HK-2 (cell line): ENCODE data around the gene AGAP1.
"Not testable (repeated sequence)": the region's sequence is repeated elsewhere in the genome, so short reads cannot be mapped to it uniquely, and the experiment has no call there.

ENCODE experiments used
- DNase-seq: peaks from one replicate; pipeline ENCODE4 v3.0.0-alpha.2; 2018; ENCODE audit not compliant: unreplicated experiment

The AGAP1 gene

GRCh38 chr2:235734688-235735231, 240.9 kb downstream of the AGAP1 start:
- DNase-seq, result no peak

- no peak for DNase-seq
Observed at GRCh38 chr2:235737396-235737795, 243.6 kb downstream of the AGAP1 start.

GRCh38 chr2:235737840-235738239, 244.0 kb downstream of the AGAP1 start:
- DNase-seq, result no peak

DNA sequence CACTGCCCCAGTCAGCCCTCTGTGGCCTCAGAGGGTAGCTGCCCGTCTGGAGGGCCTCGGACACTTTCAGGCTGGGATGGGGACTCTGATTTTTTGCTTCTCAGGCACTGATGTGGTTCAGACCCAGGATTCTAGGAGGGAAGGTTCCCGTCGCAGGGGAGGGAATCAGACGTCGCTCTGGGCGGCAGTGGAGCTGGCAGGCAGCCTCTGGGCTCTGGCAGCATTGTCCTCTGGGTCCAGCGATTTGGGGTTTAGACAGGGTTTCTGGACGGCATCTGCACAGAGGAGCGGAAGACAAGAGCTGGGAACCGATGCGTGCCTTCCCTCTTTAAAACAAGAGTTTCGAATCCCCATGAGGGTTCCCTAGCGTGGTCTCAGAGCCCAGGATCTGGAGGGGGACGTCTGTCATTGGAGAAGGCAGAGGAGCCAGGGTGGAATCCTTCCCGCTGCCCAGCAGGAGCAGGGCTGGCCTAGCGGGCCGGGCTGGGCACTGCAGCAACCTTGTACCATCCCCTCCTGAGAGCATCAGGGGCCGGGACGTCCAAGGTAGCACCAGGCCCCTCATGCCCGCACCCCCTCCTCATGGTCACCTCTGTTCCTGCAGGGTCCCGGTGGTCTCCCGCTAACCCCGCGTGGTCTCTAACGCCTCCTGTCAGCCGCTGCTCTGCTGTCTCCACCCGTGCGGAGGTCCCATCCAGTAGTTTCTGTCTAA, 246.0 kb downstream of the AGAP1 start:
- no peak for DNase-seq

- DNase-seq, result peak; percentile 35
Observed at GRCh38 chr2:235740821-235741220, 247.0 kb downstream of the AGAP1 start.

DNA sequence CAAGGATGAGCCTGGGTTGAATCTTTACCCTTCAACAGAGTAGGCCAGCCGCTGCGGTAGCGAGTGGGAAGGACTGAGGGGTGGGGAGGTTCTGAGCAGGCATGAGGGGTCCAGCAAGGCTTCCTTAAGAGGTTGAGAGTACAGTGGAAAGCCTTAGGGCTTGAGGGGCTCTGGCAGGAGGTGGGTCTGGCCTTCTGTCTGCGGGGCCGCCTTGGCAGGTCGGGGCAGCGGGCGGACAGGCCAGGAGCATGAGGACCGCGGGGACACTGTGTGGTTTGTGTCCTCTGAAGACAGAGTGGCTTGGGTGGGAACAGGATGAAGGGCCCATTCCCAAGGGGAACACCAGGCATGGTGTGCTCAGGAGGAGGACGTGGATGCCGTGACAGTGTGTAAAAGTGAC, 250.3 kb downstream of the AGAP1 start:
- no peak for DNase-seq

DNA sequence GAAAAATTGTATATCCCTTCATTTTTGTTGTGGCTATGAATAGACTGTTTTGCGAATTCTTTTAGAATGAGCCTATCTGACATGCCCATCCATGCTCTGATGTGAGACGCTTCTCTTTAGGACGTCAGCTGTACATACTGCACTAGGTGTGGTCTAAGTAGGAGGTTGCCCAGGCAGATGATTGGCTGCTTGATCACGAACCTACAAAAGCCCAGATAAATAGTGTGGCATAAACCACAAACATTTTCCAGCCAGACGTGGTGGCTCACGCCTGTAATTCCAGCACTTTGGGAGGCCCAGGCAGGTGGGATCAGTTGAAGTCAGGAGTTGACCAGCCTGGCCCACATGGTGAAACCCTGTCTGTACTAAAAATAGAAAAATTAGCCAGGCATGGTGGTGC, 251.8 kb downstream of the AGAP1 start:
- DNase-seq, result no peak

DNA sequence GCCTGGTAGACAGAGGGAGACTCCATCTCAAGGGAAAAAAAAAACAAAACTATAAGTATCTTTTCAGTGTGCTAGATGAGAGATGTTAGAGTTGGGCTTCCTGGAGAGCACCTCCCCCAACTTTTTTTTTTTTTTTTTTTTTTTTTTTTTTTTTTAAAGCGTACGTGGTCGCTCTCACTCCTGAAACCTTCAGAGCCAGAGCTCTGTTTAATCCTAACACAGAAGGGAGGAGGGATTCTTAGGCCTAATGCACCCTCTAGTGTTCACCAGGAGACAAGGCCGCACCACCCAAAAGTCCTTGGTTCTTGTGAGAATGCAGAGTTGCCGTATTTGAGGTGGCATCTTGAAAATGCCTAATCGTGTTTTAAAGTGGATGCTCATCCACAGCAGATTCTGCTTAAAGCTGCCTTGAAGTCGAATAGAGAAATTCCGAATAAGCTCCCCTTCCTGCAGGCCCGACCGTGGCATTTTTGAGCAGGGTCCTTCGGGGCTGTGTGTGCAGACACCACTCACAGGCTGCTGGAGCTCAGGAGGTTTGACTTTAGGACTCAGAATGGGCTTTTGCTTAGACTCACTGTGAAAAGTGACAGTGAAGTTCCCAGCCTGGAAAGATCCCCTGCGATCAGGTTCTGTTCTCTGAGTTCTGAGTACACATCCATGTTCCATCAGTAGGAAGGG, 252.6 kb downstream of the AGAP1 start:
- DNase-seq, result peak; percentile 29

- no peak for DNase-seq
Observed at GRCh38 chr2:235747001-235747785, 253.3 kb downstream of the AGAP1 start.

GRCh38 chr2:235747786-235748091, 253.9 kb downstream of the AGAP1 start:
- DNase-seq, result no peak

- no peak for DNase-seq
Observed at GRCh38 chr2:235749121-235749770, 255.4 kb downstream of the AGAP1 start.

DNA sequence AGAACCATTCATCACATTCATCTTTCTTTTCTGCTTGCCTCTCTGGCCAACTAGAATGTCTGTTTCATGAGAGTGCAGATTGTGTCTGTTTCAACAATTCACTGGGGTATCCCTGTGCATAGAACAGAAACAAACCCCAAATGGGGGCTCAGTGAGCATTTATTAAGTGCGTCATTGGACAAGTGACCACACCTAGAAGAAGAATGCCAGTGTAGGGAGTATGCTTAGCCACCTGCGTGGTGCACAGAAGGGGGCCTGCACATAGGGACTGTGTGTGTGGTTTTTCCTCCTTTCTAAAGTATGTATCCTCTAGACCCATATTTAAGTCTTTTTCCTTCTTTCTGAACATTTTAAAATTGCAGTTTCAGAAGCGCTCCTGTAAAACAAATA, 255.9 kb downstream of the AGAP1 start:
- DNase-seq, result no peak

DNA sequence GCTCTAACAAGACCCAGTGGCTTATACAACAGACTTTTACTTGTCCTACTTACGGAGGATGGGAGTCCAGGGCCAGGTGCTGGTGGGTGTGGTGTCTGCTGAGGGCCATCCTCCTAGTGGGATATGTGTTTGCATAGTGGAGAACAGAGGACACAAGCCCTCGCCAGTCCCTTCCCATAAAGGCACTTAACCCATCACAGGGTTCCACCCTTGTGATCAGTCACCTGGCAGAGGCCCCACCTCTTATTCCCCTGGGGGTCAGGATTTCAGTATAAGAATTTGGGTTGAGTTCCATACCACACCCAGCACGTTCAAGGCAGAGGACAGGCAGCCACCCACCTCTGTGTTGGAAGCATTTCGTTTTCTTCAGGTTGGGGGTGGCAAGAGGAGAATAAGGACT, 259.0 kb downstream of the AGAP1 start:
- no peak for DNase-seq

DNA sequence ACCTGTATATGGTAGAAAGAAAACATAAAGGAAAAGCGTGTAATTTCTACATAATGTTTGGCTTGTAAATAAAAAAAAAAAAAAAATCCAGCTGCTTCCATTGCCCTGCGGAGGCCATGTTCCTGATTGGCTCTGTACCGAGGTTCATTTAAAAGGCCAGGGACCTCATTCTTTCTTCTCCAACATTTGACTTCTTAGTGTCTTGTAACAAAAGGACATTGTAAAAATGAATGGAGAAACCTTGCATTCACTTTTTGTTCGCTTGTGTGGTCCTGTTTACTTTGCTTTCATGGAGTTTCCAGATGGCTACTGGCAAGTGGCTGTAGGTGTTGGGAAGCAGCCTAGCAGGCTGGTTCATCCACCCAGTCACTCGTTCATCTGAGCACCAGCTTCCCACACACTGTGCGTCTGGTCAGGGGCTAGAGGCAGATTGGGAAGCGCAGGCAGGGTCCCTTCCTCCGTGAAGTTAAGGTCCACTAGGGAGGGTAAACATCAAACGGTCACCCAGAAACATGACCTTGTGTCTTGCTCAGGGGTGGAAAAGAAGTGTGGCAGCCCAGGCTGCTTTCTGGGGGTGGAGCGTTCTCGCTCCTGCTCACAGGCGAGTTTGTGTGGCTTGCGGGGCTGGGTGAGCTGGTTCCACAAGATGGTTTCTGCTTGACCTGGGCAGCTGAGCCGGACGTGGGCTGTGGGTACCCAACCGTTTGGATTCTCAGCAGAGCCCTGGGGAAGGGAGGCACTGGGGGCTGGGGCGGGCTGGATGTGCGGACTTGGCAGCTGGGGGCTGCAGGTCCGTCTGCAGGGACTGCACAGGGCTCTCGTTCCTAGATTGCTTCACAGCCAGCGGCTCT, 260.7 kb downstream of the AGAP1 start:
- no peak for DNase-seq

DNA sequence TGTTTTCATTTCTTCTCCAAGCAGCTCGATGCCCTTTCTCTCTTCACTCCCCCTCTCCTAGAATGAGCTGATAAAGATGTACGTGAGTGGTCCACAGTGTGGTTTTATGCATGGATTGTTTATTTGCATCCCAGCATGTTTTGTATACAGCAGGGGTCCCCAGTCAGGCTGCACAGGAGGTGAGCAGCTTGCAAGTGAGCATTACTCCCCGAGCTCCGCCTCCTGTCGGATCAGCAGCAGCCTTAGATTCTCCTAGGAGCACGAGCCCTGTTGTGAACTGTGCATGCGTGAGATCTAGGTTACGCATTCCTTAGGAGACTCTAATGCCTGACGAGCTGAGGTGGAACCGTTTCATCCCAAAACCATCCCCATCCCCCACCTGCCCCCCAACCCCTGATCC, 262.6 kb downstream of the AGAP1 start:
- no peak for DNase-seq

- DNase-seq, result no peak
Observed at GRCh38 chr2:235757212-235757611, 263.4 kb downstream of the AGAP1 start.

DNA sequence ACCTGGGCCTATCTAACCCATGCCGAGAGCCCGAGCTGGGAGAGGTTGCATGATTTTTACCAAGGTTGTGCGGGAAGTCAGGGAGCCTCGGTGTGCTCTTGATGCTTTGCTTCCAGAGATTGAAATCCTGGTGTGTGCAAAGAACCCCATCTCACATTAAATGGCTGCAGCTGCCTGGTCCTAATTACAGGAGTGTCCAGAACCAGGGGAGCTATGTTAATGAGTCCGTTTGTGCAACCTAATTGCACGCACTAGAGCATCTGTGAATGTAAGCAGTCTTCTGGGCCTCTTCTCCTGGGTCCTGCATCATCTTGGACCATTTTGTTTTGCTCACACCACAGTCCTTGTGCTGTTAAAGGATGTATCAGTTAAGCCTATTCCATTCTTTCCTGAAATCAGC, 263.8 kb downstream of the AGAP1 start:
- DNase-seq, result no peak

DNA sequence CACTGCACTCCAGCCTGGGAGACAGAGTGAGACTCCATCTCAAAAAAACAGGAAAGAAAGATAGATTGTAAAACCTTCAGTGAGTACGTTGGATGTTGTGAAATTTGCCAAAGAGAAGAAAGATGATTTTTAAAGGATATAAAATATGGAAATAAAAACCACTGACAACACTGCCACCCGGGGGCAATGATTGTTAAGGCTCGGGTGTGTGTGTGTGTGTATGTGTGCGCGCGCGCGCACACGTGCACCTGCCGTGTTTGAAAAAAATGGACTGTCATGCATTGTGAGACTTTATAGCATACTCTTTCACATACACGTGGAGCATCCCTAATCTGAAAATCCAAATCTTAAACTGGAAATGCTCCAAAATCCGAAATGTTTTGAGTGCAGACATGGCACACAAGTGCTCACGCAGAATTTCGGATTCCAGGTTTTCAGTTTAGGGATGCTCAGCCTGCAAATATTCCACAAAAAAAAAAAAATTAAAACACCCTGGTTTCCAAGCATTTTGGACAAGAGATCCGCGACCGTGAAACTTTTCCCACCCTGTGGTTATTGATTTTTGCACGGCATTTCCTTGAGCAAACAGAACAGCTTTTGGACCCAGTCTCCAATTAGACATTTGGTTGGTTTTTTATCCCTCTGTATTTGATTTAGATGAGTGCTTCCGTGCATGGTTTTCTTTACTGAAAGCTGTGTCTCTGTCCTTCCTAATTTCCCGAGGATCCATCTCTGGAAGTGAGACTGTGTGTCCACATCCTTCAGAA, 269.2 kb downstream of the AGAP1 start:
- DNase-seq, result no peak

GRCh38 chr2:235763816-235764215, 270.0 kb downstream of the AGAP1 start:
- no peak for DNase-seq

- DNase-seq, result not testable (repeated sequence)
Observed at GRCh38 chr2:235764478-235764877, 270.6 kb downstream of the AGAP1 start.
